HepG2 (cell line): Measurements from ENCODE around the gene MADCAM1. TPM values are rescaled to one million over a fixed set of nuclear protein-coding genes. Genes with fewer than 3 reads are reported as not detected.
A peak's percentile ranks its signal among the peaks of the same experiment; 100 is the strongest.

ENCODE experiments used
- ETV5 ChIP-seq: IDR thresholded peaks from 2 replicates; pipeline ENCODE4 v1.6.1; 2018; ENCODE audit warnings: missing biosample characterization, missing genetic modification reagents, inconsistent platforms, borderline replicate concordance
- MEIS2 ChIP-seq: sonication (generic); formaldehyde crosslinking; IDR thresholded peaks from 2 replicates; pipeline ENCODE4 v1.9.0; 2021; ENCODE audit warnings: mild to moderate bottlenecking, missing genetic modification reagents
- REXO4 ChIP-seq: sonication (generic); formaldehyde crosslinking; IDR thresholded peaks from 2 replicates; pipeline ENCODE4 v1.8.0; 2022; ENCODE audit warnings: missing genetic modification reagents, mild to moderate bottlenecking, borderline replicate concordance
- SOX5 ChIP-seq: IDR thresholded peaks from 2 replicates; pipeline ENCODE4 v1.6.1; 2016; ENCODE audit warnings: borderline replicate concordance
- ZBTB20 ChIP-seq: sonication (generic); formaldehyde crosslinking; IDR thresholded peaks from 2 replicates; pipeline ENCODE4 v1.8.1; 2023; ENCODE audit warnings: missing genetic modification reagents, low read depth, mild to moderate bottlenecking, borderline replicate concordance
- ZNF263 ChIP-seq: sonication (generic); formaldehyde crosslinking; IDR thresholded peaks from 2 replicates; pipeline ENCODE4 v1.4.0; 2020; ENCODE audit warnings: missing genetic modification reagents
- polyA plus RNA-seq, 8 experiments: library from polyadenylated mRNA; depleted of rRNA in 3 of 8; stranded (reverse) in 7 of 8; unstranded in 1 of 8; fragments of >200 nt; fragmentation: Illumina TruSeq in 4 of 8; extraction: Trizol in 4 of 8; gene quantifications; 2 replicates each; pipeline versions ENCODE4 v1.2.1 to v1.2.3, GENCODE V29; 2011 to 2016; ENCODE audit warnings: low read depth in 4 of 8, missing spikeins in 1 of 8, mixed read lengths in 1 of 8; ENCODE audit not compliant: insufficient read depth in 1 of 8
- total RNA-seq, 5 experiments: library from RNA; depleted of rRNA; stranded (reverse); fragments of >200 nt; fragmentation: Illumina TruSeq; extraction: Trizol; gene quantifications; 2 replicates each; pipeline ENCODE4 v1.2.3, GENCODE V29; 2016; ENCODE audit warnings: low read depth in 1 of 5
- TF ChIP-seq, protein P1 (sequence below): sonication (generic); formaldehyde crosslinking; IDR thresholded peaks from 2 replicates; pipeline ENCODE4 v1.4.0; 2020; ENCODE audit warnings: mild to moderate bottlenecking, missing genetic modification reagents, borderline replicate concordance
- TF ChIP-seq, protein P2 (sequence below), 2 experiments: sonication (generic) in 1 of 2; formaldehyde crosslinking in 1 of 2; IDR thresholded peaks; 2 replicates each; pipeline versions ENCODE4 v1.4.0 to v1.6.1; 2016 to 2020; ENCODE audit warnings: borderline replicate concordance in 1 of 2, low read depth in 1 of 2, mild to moderate bottlenecking in 1 of 2, missing genetic modification reagents in 1 of 2
- TF ChIP-seq, protein P3 (sequence below): sonication (generic); formaldehyde crosslinking; IDR thresholded peaks from 2 replicates; pipeline ENCODE4 v1.5.1; 2020; ENCODE audit warnings: mild to moderate bottlenecking, missing genetic modification reagents
- TF ChIP-seq, protein P4 (sequence below): sonication (generic); formaldehyde crosslinking; conservative IDR thresholded peaks from 2 replicates; pipeline ENCODE4 v1.5.0; 2020; ENCODE audit warnings: missing genetic modification reagents

The MADCAM1 gene
- total and polyA plus RNA-seq, 2 of the 13 experiments (the other 11 are each of a cell fraction or from before 2014, with no cell fraction given) = 0.29 to 0.33 TPM

DNA sequence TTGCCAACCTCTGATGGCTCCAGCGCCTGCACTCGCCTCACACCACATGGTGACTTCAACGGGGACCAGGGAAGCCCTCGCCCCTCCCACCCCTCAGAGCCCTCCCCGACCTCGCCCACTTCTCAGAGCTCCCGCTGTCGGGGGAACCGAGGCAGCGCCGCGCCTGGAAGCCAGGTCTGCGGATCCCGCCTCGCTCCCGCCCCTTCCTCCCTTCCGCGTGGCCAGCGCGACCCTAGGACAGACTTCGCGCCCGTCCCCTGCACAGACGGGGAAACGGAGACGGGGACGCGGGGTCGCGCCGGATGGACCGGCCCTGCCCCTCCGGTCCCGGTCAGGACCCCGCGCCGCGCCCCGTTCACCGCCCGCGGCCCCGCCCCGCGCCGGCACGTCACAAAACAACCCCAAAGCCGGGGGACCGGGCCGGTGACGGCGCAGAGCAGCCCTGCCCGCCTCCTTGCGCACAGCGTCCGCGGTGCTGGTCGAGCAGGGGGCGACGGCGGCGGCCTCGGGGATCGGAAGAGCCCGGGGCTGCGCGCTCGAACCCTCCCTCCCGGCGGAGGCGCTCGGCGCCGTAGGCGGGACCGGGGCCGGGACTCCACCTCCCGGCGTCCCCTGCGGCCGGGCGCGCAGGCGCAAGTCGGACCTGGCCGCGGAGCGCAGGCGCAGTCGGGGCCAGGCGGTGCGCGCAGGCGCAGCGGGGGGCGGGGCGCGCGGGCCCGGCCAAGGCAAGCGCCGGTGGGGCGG, 34.9 kb downstream of the MADCAM1 start (continued):
- TF ChIP-seq, protein P1, sequence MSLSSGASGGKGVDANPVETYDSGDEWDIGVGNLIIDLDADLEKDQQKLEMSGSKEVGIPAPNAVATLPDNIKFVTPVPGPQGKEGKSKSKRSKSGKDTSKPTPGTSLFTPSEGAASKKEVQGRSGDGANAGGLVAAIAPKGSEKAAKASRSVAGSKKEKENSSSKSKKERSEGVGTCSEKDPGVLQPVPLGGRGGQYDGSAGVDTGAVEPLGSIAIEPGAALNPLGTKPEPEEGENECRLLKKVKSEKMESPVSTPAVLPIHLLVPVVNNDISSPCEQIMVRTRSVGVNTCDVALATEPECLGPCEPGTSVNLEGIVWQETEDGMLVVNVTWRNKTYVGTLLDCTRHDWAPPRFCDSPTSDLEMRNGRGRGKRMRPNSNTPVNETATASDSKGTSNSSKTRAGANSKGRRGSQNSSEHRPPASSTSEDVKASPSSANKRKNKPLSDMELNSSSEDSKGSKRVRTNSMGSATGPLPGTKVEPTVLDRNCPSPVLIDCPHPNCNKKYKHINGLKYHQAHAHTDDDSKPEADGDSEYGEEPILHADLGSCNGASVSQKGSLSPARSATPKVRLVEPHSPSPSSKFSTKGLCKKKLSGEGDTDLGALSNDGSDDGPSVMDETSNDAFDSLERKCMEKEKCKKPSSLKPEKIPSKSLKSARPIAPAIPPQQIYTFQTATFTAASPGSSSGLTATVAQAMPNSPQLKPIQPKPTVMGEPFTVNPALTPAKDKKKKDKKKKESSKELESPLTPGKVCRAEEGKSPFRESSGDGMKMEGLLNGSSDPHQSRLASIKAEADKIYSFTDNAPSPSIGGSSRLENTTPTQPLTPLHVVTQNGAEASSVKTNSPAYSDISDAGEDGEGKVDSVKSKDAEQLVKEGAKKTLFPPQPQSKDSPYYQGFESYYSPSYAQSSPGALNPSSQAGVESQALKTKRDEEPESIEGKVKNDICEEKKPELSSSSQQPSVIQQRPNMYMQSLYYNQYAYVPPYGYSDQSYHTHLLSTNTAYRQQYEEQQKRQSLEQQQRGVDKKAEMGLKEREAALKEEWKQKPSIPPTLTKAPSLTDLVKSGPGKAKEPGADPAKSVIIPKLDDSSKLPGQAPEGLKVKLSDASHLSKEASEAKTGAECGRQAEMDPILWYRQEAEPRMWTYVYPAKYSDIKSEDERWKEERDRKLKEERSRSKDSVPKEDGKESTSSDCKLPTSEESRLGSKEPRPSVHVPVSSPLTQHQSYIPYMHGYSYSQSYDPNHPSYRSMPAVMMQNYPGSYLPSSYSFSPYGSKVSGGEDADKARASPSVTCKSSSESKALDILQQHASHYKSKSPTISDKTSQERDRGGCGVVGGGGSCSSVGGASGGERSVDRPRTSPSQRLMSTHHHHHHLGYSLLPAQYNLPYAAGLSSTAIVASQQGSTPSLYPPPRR (CRISPR knock-in tag) = no peak
- TF ChIP-seq SOX5 (CRISPR knock-in tag) (peak; percentile 15; the same call in 1 of the 2 replicates), ZNF263 (no peak), MEIS2 (CRISPR knock-in tag) (peak; percentile 23; the same call in 1 of the 2 replicates), ETV5 (CRISPR knock-in tag) (0 out of 2 replicates have a peak, but pooled peaks have one; percentile 16), ZBTB20 (no peak), REXO4 (CRISPR knock-in tag) (0 out of 2 replicates have a peak, but pooled peaks have one; percentile 18)
- TF ChIP-seq, protein P2, sequence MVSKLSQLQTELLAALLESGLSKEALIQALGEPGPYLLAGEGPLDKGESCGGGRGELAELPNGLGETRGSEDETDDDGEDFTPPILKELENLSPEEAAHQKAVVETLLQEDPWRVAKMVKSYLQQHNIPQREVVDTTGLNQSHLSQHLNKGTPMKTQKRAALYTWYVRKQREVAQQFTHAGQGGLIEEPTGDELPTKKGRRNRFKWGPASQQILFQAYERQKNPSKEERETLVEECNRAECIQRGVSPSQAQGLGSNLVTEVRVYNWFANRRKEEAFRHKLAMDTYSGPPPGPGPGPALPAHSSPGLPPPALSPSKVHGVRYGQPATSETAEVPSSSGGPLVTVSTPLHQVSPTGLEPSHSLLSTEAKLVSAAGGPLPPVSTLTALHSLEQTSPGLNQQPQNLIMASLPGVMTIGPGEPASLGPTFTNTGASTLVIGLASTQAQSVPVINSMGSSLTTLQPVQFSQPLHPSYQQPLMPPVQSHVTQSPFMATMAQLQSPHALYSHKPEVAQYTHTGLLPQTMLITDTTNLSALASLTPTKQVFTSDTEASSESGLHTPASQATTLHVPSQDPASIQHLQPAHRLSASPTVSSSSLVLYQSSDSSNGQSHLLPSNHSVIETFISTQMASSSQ (IDR thresholded peaks at IDR 0.05; ENCODE audit: low read depth) = no peak
- TF ChIP-seq, protein P2 (CRISPR knock-in tag; IDR thresholded peaks at IDR 0.05; ENCODE audit: borderline replicate concordance) = peak; percentile 15; the same call in 1 of the 2 replicates
- TF ChIP-seq, protein P3, sequence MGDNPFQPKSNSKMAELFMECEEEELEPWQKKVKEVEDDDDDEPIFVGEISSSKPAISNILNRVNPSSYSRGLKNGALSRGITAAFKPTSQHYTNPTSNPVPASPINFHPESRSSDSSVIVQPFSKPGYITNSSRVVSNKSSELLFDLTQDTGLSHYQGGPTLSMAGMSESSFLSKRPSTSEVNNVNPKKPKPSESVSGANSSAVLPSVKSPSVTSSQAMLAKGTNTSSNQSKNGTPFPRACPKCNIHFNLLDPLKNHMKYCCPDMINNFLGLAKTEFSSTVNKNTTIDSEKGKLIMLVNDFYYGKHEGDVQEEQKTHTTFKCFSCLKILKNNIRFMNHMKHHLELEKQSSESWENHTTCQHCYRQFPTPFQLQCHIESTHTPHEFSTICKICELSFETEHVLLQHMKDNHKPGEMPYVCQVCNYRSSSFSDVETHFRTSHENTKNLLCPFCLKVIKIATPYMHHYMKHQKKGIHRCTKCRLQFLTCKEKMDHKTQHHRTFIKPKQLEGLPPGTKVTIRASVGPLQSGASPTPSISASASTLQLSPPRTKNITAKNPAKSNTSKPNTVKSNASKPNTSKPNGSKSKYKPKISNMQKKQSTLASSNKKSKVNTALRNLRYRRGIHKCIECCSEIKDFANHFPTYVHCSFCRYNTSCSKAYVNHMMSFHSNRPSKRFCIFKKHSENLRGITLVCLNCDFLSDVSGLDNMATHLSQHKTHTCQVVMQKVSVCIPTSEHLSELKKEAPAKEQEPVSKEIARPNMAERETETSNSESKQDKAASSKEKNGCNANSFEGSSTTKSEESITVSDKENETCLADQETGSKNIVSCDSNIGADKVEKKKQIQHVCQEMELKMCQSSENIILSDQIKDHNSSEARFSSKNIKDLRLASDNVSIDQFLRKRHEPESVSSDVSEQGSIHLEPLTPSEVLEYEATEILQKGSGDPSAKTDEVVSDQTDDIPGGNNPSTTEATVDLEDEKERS (CRISPR knock-in tag) = 0 out of 2 replicates have a peak, but pooled peaks have one; percentile 45
- TF ChIP-seq, protein P4, sequence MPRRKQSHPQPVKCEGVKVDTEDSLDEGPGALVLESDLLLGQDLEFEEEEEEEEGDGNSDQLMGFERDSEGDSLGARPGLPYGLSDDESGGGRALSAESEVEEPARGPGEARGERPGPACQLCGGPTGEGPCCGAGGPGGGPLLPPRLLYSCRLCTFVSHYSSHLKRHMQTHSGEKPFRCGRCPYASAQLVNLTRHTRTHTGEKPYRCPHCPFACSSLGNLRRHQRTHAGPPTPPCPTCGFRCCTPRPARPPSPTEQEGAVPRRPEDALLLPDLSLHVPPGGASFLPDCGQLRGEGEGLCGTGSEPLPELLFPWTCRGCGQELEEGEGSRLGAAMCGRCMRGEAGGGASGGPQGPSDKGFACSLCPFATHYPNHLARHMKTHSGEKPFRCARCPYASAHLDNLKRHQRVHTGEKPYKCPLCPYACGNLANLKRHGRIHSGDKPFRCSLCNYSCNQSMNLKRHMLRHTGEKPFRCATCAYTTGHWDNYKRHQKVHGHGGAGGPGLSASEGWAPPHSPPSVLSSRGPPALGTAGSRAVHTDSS (CRISPR knock-in tag) = 0 out of 2 replicates have a peak, but pooled peaks have one; percentile 49
